ENCODE data around the gene GSDME. TPM values are rescaled to one million over a fixed set of nuclear protein-coding genes. Genes with fewer than 3 reads are reported as not detected.

GSDME gene
- polyA plus RNA-seq, 1 of the 3 experiments (the other 2 are of a cell fraction) = 109 TPM

DNA sequence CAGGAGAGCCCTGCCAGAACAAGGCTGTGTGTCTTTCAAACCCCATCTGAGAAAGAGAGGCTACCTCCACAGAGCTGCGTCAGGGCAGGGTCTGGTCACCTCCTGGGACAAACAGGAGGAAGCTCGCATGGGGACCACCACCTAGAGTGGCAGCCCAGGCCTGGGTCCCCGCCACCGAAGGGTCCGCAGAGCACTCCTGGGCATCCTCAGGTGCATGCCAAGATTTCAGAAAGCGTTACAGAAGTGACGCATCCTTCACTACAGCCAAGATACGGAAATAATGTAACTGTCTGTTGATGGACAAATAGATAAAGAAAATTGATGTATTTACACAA lies 42.6 kb downstream of the GSDME start:
- WGBS (ENCODE audit: low lambda C conversion rate) = 99% methylated on average over 8 of the region's 8 CpGs
- POLR2A ChIA-PET = no interaction called here

More for the DNA sequence above, 42.6 kb downstream of the GSDME start:
- Histone ChIP-seq H3K9me3 (no peaks in the 10 kb centered on the region), H3K9me2 (no peaks in the 10 kb centered on the region), H3K27ac (ENCODE audit: low read depth in 2 of 2, low read length in 1 of 2) (no peak overlapping the region), H3F3A (replicated peaks; ENCODE audit: insufficient read depth) (no peaks in the 10 kb centered on the region), H2AFZ (ENCODE audit: low read depth) (no peak overlapping the region), H3K4me1 (ENCODE audit: control insufficient read depth in 1 of 2, insufficient read depth in 2 of 2, low read depth in 1 of 2, low read length in 1 of 2) (no peaks in the 10 kb centered on the region), H3K27me3 (ENCODE audit: insufficient read depth) (no peaks in the 10 kb centered on the region), H3K4me3 (ENCODE audit: low read depth in 2 of 2, low read length in 1 of 2) (no peak overlapping the region), H3K4me2 (no peak overlapping the region), H3K36me3 (replicated peaks in 1 of 2; ENCODE audit: control insufficient read depth in 1 of 2, insufficient read depth in 2 of 2, low read length in 1 of 2) (peaks cover 27 to 60% of the 10 kb centered on the region in 2 experiments), H4K20me1 (ENCODE audit: insufficient read depth) (no peaks in the 10 kb centered on the region), H3K9ac (no peak overlapping the region), H3K79me2 (ENCODE audit: insufficient read depth) (no peaks in the 10 kb centered on the region)
- no peak for DNase-seq
- TF ChIP-seq, protein P1, sequence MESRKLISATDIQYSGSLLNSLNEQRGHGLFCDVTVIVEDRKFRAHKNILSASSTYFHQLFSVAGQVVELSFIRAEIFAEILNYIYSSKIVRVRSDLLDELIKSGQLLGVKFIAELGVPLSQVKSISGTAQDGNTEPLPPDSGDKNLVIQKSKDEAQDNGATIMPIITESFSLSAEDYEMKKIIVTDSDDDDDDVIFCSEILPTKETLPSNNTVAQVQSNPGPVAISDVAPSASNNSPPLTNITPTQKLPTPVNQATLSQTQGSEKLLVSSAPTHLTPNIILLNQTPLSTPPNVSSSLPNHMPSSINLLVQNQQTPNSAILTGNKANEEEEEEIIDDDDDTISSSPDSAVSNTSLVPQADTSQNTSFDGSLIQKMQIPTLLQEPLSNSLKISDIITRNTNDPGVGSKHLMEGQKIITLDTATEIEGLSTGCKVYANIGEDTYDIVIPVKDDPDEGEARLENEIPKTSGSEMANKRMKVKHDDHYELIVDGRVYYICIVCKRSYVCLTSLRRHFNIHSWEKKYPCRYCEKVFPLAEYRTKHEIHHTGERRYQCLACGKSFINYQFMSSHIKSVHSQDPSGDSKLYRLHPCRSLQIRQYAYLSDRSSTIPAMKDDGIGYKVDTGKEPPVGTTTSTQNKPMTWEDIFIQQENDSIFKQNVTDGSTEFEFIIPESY (IDR thresholded peaks at IDR 0.05; ENCODE audit: borderline replicate concordance, low read depth) = no peak
- TF ChIP-seq, protein P2, sequence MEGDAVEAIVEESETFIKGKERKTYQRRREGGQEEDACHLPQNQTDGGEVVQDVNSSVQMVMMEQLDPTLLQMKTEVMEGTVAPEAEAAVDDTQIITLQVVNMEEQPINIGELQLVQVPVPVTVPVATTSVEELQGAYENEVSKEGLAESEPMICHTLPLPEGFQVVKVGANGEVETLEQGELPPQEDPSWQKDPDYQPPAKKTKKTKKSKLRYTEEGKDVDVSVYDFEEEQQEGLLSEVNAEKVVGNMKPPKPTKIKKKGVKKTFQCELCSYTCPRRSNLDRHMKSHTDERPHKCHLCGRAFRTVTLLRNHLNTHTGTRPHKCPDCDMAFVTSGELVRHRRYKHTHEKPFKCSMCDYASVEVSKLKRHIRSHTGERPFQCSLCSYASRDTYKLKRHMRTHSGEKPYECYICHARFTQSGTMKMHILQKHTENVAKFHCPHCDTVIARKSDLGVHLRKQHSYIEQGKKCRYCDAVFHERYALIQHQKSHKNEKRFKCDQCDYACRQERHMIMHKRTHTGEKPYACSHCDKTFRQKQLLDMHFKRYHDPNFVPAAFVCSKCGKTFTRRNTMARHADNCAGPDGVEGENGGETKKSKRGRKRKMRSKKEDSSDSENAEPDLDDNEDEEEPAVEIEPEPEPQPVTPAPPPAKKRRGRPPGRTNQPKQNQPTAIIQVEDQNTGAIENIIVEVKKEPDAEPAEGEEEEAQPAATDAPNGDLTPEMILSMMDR (IDR thresholded peaks at IDR 0.05) = no peak
- TF ChIP-seq, protein P3, sequence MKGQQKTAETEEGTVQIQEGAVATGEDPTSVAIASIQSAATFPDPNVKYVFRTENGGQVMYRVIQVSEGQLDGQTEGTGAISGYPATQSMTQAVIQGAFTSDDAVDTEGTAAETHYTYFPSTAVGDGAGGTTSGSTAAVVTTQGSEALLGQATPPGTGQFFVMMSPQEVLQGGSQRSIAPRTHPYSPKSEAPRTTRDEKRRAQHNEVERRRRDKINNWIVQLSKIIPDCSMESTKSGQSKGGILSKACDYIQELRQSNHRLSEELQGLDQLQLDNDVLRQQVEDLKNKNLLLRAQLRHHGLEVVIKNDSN (IDR thresholded peaks at IDR 0.05; ENCODE audit: borderline replicate concordance, low read depth) = no peak
- TF ChIP-seq, protein P4, sequence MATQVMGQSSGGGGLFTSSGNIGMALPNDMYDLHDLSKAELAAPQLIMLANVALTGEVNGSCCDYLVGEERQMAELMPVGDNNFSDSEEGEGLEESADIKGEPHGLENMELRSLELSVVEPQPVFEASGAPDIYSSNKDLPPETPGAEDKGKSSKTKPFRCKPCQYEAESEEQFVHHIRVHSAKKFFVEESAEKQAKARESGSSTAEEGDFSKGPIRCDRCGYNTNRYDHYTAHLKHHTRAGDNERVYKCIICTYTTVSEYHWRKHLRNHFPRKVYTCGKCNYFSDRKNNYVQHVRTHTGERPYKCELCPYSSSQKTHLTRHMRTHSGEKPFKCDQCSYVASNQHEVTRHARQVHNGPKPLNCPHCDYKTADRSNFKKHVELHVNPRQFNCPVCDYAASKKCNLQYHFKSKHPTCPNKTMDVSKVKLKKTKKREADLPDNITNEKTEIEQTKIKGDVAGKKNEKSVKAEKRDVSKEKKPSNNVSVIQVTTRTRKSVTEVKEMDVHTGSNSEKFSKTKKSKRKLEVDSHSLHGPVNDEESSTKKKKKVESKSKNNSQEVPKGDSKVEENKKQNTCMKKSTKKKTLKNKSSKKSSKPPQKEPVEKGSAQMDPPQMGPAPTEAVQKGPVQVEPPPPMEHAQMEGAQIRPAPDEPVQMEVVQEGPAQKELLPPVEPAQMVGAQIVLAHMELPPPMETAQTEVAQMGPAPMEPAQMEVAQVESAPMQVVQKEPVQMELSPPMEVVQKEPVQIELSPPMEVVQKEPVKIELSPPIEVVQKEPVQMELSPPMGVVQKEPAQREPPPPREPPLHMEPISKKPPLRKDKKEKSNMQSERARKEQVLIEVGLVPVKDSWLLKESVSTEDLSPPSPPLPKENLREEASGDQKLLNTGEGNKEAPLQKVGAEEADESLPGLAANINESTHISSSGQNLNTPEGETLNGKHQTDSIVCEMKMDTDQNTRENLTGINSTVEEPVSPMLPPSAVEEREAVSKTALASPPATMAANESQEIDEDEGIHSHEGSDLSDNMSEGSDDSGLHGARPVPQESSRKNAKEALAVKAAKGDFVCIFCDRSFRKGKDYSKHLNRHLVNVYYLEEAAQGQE (IDR thresholded peaks at IDR 0.05; ENCODE audit: low read depth, low read length) = no peak
- TF ChIP-seq, protein P5, sequence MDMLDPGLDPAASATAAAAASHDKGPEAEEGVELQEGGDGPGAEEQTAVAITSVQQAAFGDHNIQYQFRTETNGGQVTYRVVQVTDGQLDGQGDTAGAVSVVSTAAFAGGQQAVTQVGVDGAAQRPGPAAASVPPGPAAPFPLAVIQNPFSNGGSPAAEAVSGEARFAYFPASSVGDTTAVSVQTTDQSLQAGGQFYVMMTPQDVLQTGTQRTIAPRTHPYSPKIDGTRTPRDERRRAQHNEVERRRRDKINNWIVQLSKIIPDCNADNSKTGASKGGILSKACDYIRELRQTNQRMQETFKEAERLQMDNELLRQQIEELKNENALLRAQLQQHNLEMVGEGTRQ (IDR thresholded peaks at IDR 0.05; ENCODE audit: borderline replicate concordance, low read depth, low read length) = no peak
- TF ChIP-seq, protein P6, sequence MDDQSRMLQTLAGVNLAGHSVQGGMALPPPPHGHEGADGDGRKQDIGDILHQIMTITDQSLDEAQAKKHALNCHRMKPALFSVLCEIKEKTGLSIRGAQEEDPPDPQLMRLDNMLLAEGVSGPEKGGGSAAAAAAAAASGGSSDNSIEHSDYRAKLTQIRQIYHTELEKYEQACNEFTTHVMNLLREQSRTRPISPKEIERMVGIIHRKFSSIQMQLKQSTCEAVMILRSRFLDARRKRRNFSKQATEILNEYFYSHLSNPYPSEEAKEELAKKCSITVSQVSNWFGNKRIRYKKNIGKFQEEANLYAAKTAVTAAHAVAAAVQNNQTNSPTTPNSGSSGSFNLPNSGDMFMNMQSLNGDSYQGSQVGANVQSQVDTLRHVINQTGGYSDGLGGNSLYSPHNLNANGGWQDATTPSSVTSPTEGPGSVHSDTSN (IDR thresholded peaks at IDR 0.05) = no peak
- TF ChIP-seq TCF12 (IDR thresholded peaks at IDR 0.05) (no peak), SMC3 (IDR thresholded peaks at IDR 0.05; ENCODE audit: low read depth, low read length) (no peak), FOXM1 (IDR thresholded peaks at IDR 0.05; ENCODE audit: low read depth) (no peak), TAF1 (IDR thresholded peaks at IDR 0.05; ENCODE audit: borderline replicate concordance, low read depth, low read length) (no peak), YY1 (IDR thresholded peaks at IDR 0.05; ENCODE audit: low read depth) (no peak), RAD21 (IDR thresholded peaks at IDR 0.05; ENCODE audit: low read length) (no peak)
- CTCF ChIA-PET = interaction anchor here (1.3 to 2.5 kb wide), 3 partner anchors 8 to 384 kb away, joined by 4 to 14 read pairs (median 10); no protein-coding TSS in a partner anchor
